Kidney epithelial cell (primary cell): Measurements from ENCODE around the gene NPTXR. TPM values are rescaled to one million over a fixed set of nuclear protein-coding genes. Genes with fewer than 3 reads are reported as not detected.

Source experiments
- DNase-seq: peaks from one replicate; pipeline ENCODE4 v3.0.0-alpha.2; 2010; ENCODE audit warnings: low read depth
- H3K27me3 ChIP-seq: 2 replicates; pipeline ENCODE4 v1.6.0; 2011; ENCODE audit warnings: low read length; ENCODE audit not compliant: control insufficient read depth, insufficient read depth
- H3K36me3 ChIP-seq: 2 replicates; pipeline ENCODE4 v1.5.1; 2011; ENCODE audit warnings: low read length; ENCODE audit not compliant: control insufficient read depth, insufficient read depth
- H3K4me3 ChIP-seq: 2 replicates; pipeline ENCODE4 v1.5.1; 2011; ENCODE audit warnings: low read depth, mild to moderate bottlenecking, control low read depth, low read length
- CTCF ChIP-seq: IDR thresholded peaks from 2 replicates; pipeline ENCODE4 v1.5.1; 2011; ENCODE audit warnings: mild to moderate bottlenecking, moderate library complexity, low read length, control low read depth, inconsistent platforms; ENCODE audit not compliant: insufficient read depth, poor library complexity, severe bottlenecking
- total RNA-seq: library from RNA; depleted of rRNA; stranded (reverse); fragments of >200 nt; gene quantifications from 2 replicates; pipeline ENCODE4 v1.2.3, GENCODE V29; 2015

The NPTXR gene
- total RNA-seq, 1 donor from 2014 or later: 2.4 TPM

- no peak for TF ChIP-seq CTCF
- Histone ChIP-seq H3K27me3 (no peaks in the 10 kb centered on the region), H3K4me3 (no peak overlapping the region), H3K36me3 (no peaks in the 10 kb centered on the region)
- no peak for DNase-seq
Measured at GRCh38 chr22:38784856-38785255, 59.0 kb downstream of the NPTXR start.

- no peaks in the 10 kb centered on the region for H3K27me3 ChIP-seq
- no peaks in the 10 kb centered on the region for H3K36me3 ChIP-seq
- no peak overlapping the region for H3K4me3 ChIP-seq
- DNase-seq: no peak
- no peak for TF ChIP-seq CTCF
Measured at GRCh38 chr22:38784035-38784434, 59.8 kb downstream of the NPTXR start.

GRCh38 chr22:38783095-38783615 is 60.7 kb downstream of the NPTXR start:
- no peaks in the 10 kb centered on the region for H3K27me3 ChIP-seq
- H3K36me3 ChIP-seq: no peaks in the 10 kb centered on the region
- H3K4me3 ChIP-seq: no peak overlapping the region
- DNase-seq: no peak
- no peak for TF ChIP-seq CTCF

- TF ChIP-seq CTCF: no peak
- no peak for DNase-seq
- Histone ChIP-seq H3K4me3 (no peak overlapping the region), H3K36me3 (no peaks in the 10 kb centered on the region), H3K27me3 (no peaks in the 10 kb centered on the region)
Measured at GRCh38 chr22:38782402-38783094, 61.3 kb downstream of the NPTXR start.

- no peak for DNase-seq
- no peaks in the 10 kb centered on the region for H3K27me3 ChIP-seq
- no peak overlapping the region for H3K4me3 ChIP-seq
- no peak for TF ChIP-seq CTCF
- no peaks in the 10 kb centered on the region for H3K36me3 ChIP-seq
Measured at GRCh38 chr22:38781033-38781432, 62.8 kb downstream of the NPTXR start.

GRCh38 chr22:38777087-38777671 is 66.6 kb downstream of the NPTXR start:
- no peak for DNase-seq
- no peak overlapping the region for H3K4me3 ChIP-seq
- no peak for TF ChIP-seq CTCF
- H3K27me3 ChIP-seq: peaks cover 2% of the 10 kb centered on the region
- no peaks in the 10 kb centered on the region for H3K36me3 ChIP-seq
